NCI-H82 treated with DMSO at 0.1 percent for 48 hours (cell line): Measurements from ENCODE around the gene RGS10.

ENCODE experiments used
- DNase-seq: peaks from one replicate; lab custom pipeline; 2025; ENCODE audit not compliant: unreplicated experiment; lab: John Stamatoyannopoulos, UW

RGS10 gene

DNA sequence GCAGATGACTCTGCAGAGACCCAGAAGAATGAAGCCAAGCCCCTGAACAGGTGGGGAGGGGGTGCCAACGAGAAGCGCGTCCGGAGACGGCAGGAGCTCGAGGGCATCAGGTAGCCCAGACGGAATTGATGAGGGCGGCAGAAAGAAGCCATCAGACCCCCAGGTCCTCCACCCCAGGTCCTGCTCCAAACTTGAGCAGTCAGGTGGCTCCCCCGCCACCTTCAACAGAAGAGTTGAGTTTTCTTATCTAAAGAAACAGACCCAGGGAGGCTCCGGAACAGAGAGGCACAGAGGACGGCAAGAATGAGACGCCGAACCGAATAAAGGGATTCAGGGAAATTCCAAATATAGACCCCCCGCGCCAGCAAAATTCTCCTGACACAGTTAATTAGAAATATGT lies 22.2 kb downstream of the RGS10 start:
- no peak for DNase-seq

DNA sequence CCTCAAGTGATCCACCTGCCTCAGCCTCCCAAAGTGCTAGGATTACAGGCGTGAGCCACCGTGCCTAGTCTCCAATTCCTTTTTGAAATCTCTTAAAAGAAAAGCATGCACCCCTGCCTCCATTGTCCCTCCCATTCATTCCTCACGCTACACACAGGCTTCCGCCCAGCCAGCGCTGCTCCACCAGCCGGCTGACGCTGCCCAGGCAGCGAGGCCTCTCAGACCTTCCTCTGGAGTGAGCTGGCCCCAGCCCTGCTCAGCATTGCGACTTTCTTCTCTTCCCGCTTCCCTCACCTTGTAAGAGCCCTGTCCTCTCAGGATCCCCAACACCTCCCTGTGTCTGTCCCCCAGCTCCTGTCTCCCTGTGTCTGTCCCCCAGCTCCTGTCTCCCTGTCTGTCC lies 23.6 kb downstream of the RGS10 start:
- DNase-seq = no peak

DNA sequence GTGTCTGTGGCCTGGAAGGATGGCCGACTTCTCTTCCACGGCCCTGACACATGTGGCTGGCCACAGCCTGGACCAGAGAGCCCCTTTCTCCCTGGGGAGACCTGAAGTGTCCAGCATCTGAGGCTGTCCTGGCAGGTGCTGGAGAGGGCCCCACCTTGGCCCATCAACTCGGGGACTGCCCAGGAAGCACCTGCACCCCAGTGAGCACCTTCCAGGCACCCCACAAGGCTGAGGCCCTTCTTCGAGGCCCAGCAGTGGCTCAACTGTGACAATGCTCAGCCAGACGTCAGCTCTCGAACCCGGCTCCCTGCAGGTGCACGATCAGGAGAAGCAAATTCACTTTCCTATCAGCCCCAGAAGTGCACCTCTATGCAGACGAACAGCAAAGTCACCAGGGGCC lies 24.3 kb downstream of the RGS10 start:
- DNase-seq = no peak

DNA sequence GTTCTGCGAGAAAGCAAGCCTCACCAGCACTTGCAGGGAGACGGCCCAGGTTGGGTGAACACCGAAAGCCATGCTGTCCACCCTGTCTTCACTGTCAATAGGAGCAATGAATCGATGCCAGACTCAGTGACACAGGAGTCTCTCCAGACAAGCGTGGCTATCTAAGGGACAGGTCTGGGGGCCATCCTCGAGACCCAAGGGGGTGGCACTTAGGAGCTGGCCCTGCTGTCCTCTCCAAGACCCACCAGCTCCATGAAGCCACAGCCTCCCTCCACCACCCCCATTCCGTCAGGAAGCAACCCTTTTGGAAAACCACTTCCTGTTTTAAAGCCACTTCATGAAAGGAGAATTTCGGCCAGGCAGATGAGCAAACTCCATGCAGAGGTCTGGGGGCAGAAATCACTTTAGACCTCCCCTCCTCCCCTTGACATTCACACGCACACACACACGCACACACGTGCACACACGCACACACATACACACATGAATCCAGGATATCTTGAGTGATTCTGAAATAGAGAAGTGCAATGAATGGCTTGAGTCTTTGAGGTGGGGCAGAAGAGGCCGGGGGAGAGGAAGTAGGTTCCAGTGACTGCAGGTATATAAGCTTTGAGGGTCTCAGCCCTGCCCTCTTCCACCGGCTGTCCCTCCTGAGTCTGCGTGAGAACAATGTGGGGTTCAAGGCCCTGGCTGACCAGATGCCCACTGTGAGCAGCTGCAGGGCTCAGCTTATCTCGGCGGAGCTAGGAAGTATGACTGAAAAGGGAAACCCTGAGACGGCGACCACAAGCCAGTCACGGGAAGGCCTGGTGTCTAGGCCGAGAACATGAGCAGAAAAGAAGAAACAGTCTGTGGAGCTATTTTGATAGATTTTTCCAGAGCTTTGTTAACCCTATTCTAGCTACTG lies 25.0 kb downstream of the RGS10 start:
- DNase-seq = no peak

DNA sequence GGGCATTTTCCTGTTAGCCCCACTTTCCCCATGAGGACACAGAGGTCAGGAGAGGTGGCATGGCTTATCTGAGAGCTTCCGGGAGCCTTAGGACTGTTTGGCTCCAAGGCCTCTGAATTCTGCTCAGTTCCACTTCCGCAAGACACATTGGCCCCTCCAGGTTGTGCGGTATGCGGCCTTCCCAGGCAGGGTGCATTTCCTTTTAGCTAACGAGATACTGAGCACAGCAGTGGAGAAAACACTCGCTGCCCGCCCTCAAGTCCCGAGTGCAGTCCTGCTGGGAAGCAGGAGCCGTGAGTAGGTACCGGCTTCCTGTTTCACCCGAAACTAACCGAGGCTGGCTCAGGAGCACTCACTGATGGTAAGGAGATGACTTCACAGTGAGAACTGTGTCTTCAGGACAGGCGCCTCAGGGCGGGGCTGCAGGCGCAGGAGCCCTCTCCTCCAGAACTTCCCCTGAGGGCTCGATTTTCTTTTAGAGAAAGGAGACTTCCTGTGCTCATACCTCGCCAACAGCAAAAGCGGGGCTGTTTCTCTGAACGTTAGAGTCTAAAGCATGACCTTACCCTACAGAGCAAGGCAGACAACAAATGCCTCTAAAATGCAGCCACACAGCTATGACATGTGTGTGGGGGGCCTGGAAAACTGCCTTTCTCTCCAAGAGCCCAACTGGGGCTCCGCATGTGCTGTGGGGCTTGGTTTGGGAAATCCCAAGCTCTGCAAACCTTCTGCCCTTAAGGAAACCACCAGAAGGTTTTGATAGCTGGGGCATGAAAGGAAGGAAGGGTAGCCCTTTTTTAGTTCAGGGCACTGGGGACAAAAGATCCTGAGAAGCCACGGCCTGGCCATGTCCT lies 25.9 kb downstream of the RGS10 start:
- DNase-seq = no peak

DNA sequence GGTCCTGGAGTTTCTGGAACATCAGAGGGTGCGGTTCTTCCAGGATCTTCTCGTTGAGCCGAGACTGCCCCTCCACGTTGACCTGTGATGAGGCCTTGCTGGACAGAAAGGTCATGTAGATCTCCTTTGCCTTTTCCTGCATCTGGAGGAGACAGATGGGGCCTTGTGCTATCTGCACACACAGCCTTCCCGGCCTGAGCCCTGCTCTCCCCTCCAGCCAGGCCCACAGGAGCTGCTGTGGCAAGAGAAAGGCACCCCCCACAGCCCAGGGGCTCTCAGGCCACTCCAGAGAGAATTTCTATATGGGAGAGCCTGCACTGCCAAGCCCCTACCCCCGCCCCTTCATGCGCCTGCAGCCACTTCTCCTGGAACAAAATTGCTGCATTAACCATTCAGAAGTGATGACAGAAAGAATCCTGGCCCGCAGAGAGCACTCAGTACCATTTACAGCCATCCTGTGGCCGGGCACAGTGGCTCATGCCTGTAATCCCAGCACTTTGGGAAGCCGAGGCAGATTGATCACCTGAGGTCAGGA lies 26.9 kb downstream of the RGS10 start:
- DNase-seq = no peak

DNA sequence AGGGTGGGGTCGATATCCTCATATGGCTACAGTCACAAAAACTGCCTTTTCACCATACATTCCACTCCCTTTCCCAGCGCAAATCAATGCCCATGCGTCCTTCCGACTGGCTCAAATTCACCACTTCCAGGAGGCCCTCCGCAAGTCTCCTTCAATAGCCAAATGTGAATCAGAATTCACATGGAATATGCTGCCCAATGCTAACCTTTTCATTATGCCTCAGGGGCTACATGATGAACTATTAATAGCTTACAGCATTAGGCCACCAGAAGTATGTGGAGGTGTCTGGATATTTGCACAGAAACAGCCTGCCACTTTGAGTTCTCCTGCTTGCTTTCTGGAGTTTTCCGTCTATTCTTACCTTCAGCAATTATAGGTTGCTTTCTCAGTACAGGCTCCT lies 27.7 kb downstream of the RGS10 start:
- no peak for DNase-seq

DNA sequence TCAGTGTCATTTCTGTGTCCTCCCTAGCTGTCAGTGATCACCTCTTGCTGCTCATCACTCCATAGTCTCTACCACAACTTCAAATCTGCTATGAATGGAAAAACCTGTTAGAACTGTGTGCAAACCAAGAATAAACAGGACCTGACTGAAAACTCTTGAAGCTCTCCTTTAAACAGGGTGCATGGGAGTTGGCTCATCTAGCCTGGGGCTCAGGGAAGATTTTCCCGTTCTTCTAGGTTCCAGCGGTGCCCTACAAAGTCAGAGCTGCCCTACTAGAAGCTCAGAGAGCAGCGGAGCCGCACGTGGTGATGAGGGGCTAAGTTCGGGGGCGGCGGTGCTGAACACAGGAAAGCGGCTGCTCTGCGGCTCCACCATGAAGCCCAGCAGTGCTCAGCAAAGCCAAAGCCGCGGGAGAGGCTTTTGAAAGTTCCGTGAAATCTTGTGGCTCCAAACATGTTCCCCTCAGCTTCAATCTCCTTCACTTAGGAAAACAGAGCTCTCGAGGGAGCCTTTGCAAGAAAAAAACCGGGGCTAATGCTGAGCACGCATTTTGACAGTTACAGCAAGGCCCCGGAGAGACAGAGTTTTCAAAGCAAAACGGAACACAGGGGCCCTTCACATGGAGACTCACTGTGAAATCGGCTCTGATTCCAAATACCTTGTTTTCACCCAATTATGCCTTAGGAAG lies 30.5 kb downstream of the RGS10 start:
- no peak for DNase-seq

DNA sequence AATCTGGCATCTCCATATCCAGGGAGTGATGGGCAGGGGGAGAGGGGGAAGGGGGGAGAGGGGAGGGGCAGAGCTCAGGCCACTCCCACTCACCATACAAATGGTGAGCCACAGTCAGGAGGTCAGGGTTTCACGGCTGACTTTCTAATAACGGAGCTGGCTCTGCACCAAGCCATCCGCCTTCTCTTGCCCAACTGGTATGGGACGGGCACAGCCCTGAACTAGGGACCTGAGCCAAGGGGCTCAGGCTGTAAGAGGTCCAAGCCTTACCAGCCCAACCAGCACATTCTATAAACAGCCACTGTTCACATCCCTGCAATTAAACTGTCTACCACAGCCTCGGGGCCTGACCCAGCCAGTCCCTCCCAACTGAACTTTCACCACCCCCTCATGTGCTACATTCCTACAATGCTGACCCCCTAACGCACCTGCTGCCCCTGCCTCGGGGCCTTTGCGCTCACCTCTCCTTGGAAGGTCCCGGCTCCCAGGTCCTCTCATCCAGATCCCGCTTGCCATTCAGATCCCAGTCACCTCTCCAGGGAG lies 32.5 kb downstream of the RGS10 start:
- no peak for DNase-seq

DNA sequence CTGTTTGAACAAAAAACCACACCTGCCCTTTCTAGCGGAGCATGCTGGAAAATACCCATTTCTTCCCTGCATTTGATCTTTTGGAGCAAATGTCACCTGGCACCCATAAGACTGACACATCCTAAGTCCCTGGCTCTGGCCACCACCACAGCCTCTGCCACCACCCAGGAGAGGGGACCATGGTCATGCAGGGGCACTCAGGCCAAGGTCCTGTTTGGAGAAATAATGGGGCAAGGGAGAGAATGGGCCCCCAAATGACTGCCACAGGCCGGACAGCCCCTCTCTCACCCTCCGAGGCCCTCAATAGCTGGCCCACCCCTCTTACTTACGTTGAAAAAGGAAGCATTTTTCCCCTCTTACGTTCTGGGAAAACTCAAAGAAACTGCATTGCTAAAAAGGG lies 35.4 kb downstream of the RGS10 start:
- DNase-seq = no peak

DNA sequence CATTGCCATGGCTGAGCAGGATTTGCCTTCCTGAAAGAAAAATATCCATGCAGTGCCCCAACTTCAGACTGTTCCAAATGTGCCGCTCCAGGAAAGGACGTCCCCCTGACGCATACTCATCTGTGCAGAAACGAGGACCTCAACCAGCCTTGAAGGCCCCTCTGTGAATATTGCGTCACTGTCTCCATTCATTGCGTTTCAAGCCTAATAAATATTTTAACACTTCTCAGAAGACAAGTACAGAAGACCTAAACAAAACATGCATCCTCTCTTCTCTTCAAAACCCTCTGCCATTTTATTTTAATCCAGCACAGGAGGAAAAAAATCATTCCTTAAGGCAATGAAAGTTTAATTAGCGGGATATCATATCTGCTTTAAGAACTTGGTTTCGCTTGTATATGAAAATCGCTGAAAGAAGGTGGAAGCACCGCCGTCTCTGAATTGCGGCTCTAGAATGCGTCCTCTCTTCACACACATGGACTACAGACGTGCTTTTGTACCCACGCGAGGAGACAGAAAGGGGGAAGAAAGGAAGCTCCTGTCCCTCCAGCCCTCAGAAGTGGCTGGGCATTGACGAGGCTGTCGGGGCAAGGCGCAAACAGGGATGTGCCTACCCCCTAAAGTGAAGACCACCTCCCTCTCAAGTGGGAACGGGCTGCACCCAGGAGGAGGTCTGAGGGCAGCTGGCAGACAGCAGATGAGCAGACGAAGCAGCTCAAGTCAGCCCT lies 36.8 kb downstream of the RGS10 start:
- DNase-seq = no peak

DNA sequence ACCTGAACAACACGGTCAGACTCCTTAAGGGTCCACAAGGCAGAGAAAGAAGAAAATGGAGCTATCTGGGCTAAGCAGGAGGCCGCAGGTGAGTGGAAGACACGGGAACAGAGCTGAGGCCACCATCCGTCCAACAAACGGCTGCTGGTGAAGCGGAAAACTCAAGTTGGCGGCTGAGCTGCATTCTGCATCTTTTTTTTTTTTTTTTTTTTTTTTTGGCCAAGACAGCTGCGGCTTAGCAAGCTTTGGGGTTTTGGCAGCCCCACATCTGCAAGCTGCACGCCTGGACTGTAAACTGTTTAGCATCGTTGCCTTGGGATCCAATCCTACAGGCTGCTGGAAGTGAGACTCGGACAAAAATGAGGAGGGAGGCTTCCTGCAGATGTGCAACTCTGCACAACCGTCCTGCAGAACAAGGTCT lies 37.4 kb downstream of the RGS10 start:
- no peak for DNase-seq

DNA sequence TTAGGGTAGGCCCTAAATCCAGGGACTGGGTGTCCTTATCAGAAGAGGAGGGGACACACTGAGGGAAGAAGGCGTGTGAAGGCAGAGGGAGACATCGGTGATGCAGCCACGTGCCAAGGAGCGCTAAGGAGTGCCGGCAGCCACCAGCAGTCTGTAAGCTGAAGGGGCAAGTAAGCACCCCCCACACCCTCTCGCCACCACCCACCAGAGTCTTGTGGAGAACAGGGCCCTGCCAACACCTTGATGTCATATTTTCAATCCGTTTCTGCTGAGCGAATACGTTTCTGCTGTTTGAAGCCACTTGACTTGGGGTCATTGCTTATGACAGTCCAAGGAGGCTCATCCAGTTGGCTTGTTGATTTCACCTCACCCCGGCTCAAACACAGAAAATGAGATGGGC lies 37.9 kb downstream of the RGS10 start:
- no peak for DNase-seq

DNA sequence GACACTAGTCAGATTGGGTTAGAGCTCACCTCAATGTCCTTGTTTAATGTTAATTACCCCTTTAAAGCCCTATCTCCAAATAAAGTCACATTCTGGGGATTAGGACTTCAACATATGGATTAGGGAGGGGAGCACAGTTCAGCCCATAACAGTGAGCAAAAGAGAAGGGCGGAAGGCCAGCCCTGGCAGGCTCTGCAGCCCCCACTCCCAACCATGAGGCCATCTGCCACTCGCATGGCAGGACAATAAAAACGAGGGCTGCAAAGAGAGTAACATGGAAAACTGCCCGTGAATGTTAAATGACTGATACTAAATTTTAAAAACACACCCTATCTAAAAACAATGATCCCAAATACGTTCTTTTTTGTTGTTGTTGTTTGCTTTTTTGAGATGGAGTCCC lies 38.7 kb downstream of the RGS10 start:
- DNase-seq = peak; percentile 64

DNA sequence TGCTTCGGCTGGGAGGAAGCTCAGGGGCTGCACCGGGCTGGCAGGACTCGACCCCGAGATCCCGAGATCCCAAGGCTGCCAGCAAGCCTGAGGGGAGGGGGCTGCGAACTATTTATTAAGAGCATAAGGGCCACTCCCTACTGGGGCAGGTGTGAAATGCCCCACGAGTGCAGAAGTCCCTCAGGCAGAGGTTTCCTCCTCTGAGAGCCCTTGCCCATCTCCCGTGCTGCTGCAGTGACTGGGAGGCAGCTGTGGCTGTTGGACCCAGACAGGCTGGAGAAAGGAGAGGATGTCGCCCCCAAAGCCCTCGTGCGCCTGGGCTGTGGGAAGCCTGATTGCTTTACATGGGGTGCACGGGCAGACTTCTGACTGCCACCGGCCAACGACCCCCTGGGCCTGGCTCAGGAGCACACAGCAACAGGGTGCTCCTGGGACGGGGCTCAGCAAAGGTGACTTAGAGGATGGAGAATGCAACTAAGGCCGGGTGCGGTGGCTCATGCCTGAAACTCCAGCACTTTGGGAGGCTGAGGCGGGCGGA lies 39.8 kb downstream of the RGS10 start:
- no peak for DNase-seq

DNA sequence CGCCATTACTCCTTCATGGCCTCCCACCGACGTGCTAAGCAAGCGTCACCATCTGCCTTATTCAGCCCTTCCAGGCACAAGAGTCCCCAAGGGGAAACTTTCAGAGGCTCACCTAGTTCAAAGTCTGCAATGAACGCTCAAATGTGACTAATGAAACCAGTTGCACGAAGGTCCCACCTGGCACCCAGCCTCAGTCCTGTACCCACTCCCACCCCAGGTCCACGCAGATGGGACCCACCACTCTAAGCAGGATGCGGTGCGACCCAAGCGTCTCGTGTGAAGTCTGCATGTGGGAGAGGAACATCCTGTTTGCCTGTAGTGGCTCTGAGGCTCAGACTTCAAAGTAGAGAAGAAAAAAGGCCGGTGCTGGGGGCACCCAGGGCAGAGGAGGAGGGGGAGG lies 40.3 kb downstream of the RGS10 start:
- no peak for DNase-seq

DNA sequence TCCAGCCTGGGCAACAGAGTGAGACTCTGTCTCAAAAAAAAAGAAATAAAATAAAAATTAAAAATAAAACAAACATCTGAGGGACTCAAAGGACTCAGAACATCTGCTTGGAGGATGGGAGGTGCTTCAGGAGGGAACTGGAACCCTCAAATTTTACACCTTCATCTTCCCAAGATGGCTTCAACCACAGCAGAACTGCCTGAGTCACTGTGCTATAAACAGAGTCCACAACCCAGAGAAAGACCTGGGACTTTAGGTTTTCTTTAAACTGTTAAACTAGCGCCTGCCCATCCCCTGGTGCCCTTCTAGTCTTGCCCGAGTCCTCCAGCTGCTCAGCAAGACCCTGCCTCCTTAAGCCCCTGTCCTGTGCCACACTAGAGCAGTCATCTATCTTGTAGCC lies 40.8 kb downstream of the RGS10 start:
- DNase-seq = no peak

DNA sequence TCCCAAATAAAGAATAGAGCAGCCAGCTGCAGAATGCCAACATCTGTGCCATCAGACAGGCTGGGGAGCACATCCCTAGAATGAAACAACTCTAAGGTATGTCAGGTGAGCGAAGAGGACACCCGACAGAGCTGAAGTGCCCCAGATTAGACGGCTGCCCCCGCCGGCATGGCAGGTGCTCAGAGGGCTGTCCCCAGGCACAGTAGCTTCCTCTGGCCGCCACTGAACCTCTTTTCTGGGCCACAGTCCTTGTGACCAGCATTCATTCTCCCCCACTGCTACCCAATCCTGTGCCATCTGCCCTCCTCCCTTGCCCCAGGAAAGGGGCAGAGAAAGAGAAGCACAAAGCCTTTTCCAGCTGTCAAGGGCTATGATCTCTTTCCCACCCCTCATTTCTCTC lies 41.7 kb downstream of the RGS10 start:
- no peak for DNase-seq

DNA sequence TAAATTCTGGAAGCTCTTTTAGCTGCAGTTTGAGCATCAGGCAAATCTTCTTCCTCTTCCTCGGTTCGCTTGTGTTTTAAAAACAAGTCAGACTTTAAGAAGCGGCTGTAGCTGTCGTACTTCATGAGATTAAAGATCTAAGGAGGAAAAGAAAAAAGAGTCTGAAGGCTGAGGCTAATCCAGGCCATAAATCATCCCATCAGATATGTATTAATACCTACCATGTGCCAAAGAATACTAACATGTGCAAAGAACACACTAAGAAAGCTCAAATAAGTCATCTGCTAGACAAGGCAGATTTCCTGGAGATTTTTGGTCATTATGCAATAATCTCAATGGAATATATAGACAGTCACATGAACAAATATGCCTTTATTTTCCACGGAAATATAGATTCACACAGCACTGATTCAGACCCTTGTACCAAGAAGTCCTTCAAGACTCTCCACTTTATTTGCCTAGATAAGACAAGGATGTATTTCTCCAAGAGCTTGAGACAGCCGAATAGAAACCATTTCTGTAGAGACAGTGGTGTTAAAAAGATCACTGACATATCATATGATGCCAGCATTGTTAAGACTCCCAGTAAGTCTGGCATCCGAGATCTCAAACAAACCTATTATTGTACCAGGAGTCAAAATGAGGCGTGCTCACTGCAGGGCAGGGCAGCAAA lies 42.3 kb downstream of the RGS10 start:
- peak; percentile 38 for DNase-seq

DNA sequence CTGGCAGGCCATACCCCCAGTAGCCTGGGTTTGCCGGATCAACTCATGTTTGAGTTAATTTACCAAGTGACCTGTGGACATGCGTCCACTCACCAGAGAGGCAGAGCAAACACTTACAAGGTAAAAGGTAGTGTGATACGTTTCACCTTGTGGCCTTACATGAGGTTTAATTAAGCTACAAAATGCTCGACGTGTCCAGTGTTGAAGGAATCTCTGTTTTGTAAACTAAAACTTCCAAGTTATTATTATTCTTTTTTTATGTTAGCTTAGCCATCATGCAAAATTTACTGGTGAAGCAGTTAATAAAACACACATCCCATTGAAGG lies 42.9 kb downstream of the RGS10 start:
- no peak for DNase-seq
